GM19035 (cell line): ENCODE data around the gene PRSS48.
"Not testable (repeated sequence)": the region's sequence is repeated elsewhere in the genome, so short reads cannot be mapped to it uniquely, and the experiment has no call there.

ENCODE experiments used
- ATAC-seq: cut with Tn5 transposase; IDR thresholded peaks from one replicate; pipeline ENCODE4 v1.9.1; 2021; ENCODE audit not compliant: unreplicated experiment

PRSS48 gene, protein sequence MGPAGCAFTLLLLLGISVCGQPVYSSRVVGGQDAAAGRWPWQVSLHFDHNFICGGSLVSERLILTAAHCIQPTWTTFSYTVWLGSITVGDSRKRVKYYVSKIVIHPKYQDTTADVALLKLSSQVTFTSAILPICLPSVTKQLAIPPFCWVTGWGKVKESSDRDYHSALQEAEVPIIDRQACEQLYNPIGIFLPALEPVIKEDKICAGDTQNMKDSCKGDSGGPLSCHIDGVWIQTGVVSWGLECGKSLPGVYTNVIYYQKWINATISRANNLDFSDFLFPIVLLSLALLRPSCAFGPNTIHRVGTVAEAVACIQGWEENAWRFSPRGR

DNA sequence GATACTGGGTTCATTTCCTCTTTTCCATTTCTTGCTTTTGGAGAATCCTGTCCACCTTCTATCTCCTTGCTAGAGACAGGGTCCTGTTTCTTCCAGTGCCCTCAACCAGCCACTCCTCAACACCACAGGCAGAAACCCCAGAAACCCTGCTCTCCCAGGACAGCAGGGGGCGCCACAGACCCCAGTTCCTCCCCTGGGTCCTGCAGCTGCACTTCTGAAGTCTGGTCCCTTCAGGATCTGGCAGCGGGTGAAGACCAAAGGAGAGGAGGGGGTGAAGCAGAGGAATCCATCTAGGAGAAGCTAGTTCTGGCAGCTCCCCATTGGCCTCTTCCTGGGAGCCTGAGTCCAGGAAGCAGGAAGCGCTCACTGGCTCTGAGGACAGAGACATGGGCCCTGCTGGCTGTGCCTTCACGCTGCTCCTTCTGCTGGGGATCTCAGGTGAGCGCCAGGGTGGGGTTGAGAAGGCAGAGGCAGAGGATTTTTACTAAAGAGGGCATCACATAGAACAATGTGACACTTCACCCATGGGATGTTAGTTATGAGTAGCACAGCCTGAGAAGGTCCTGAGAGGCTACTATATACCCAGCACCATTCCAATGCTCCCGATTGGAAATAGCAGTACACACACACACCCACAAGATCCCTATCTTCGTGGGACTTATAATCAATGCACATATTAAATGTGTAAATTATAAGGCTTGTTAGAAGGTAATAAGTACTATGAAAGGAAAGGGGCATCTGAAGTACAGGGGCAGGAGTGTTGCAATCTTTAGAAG lies at the start of gene PRSS48:
PRSS48 (plus strand) TSS at position 375 of the 776 bp plus-strand sequence; CDS start at position 387, 12 bp downstream.
- peak; percentile 62 for ATAC-seq

DNA sequence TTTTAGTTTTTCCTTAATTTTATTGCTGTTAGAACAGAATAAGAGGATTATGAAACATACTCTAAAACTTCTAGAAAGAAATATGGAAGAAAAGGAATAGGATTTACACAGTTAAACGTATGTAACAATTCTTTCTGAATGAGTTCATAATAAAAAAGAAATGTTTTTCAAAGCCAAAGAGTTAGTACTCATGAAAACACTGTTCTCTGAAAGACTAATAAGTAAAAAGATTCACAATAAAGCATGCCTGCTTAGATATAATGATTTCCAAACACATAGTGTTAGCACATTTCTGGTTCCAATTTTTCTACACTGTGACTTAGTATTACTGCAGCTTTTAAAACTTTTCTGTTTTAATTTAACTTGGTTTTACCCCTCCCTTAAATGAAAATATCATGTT lies 49.8 kb upstream of the PRSS48 start:
- no peak for ATAC-seq

DNA sequence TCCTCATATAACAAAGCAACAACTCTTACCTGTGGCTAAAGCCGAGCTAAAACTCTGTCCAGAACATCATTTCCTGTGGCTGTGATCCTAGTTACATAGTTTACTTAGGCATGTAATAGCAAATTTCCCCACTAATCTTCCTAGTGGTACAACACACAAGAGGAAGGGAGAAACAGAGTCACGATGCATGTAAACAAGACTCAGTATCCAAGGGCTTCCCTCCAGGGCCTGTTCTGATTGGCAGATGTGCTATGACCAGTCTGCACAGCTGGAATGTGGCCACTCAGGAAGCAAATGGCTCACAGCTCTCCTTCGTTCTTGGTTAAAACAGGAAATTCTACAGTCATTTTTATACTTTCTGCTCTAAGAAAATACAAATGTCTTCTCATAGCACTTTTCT lies 49.2 kb upstream of the PRSS48 start:
- ATAC-seq: no peak

DNA sequence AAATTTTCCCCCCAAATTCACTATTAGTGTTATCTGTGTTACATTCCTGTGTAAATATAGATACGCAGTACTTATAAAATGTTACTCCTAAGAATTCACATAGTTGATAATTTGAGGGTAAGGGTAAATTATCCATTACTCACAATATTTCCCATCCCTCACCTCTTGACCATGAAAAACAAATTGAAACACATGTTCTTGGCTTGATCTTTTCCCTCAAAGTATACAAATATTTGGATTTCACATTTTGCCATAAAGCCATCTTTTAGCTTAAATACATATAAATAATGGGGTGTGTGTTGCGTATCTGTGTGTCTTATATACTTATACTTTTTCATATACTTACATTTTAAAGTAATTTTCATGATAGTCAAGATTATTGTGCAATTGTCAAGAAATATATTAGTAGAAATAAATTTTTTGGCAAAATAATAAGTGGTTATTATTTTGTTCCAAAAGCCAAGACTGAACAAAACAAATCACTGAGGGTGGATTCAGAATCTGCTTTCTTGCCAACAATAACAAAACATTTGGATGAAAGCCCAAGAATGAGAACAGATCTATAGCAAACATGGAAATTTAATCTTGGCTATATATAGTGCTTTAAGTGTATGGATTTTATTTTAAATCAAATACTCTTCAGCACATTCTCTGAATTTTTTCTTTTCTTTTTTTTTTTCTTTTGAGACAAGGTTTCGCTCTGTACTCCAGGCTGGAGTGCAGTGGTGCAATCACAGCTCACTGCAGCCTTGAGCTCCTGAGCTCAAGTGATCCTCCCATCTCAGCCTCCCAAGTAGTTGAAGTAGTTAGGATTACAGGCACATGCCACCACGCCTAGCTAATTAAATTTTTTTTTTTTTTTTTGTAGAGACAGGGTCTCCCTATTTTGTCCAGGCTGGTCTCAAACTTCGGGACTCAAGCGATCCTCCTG lies 48.5 kb upstream of the PRSS48 start:
- ATAC-seq: no peak

DNA sequence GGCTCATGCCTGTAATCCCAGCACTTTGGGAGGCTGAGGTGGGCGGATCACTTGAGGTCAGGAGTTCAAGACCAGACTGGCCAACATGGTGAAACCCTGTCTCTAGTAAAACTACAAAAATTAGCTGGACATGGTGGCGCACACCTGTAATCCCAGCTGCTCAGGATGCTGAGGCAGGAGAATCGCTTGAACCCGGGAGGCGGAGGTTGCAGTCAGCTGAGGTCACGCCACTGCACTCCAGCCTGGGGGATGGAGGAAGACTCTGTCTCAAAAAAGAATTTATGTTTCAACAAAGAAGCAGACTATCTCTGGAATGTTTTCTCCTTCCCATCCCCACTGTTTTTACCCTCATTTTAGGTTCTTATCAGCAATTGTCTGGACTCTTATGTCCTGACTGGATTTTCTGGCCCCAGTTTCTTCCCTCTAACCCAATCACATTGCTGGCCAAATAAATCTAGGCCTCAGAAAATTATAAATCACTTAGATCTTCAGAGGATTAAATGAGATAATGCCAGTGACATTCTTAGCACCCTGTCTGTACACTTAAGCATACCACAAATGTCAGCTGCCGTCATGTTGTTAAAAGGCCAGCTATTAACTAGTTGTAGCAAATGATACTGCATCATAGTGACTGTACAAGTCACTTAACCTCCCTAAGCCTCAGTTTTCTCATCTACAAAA lies 44.9 kb upstream of the PRSS48 start:
- ATAC-seq: no peak

DNA sequence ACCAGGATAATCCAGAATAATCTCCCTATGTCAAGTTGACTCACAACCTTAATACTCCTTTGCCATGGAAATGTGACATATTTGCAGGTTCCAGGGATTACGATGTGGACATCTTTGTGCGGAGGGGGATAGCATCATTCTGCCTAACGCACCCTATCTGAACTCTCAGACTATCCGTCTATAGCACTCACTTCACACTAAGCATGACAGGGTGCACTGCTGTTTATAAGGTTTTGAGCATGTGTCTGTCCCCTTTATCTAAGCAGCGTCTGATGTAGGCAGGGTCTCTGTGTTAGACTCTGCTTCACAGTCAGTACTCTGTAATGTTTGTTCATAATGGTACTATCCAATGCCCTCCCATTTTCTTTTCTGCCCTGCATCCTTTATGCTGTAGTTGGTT lies 43.4 kb upstream of the PRSS48 start:
- ATAC-seq: no peak

DNA sequence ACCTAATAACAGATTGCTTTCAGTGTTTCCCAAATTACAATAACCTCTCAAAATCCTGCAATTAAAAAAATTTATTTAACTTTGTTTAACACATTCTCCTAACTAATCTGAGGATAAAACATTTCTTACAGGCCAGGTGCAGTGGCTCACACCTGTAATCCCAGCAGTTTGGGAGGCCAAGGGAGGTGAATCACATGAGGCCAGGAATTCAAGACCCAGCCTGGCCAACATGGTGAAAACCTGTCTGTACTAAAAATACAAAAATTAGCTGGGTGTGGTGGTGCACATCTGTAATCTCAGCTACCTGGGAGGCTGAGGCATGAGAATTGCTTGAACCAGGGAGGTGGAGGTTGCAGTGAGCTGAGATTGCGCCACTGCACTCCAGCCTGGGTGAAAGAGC lies 41.6 kb upstream of the PRSS48 start:
- ATAC-seq: not testable (repeated sequence)

DNA sequence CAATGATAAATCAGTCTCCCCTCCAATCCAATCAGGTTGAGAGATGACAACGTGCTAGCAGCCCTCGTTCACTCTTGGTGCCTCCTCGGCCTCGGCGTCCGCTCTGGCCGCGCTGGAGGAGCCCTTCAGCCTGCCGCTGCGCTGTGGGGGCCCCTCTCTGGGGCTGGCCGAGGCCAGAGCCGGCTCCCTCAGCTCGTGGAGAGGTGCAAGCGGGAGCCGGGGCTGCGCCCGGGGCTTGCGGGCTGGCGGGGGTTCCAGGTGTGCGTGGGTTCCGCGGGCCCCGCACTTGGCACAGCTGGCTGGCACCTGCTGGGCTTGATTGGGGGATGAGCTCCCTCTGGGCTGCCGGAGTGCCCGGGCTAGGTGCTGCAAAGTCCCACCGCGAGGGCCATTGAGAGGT lies 40.9 kb upstream of the PRSS48 start:
- no peak for ATAC-seq

DNA sequence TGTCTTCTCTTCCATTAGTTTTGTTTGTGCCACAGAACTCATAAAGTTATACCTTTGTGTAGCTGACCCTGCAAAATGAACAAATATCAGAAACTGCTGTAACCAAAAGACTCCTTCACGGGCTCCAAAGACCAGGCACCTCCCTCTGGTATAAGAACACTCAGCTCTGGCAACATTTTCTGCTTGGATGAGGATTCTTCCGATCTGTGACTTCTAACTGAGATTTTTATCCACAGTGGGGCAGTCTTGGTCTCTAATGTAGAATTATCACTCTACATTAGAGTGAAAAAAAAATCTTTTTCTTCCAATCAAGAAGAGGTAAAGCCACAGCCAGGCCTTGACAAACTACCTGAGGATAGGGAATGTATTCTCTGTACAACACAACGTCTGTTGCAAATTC lies 38.5 kb upstream of the PRSS48 start:
- no peak for ATAC-seq

DNA sequence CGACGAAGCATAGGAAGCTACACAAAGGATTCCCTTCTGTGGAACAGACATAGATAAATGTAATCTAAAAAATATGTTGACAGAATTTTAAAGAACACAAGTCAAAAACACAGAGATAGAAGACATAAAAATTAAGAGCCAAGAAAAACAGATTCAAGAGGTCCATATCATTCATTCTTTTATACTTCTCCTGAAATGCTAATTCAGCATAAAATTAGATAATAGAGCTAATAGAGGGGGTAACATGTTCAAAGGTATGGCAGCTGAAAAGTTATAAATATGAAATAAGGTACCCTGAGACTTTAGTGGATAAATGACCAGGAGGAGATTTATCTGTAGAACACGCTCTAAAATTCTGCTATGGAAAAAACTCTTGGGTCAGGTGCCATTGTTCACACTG lies 37.4 kb upstream of the PRSS48 start:
- no peak for ATAC-seq

DNA sequence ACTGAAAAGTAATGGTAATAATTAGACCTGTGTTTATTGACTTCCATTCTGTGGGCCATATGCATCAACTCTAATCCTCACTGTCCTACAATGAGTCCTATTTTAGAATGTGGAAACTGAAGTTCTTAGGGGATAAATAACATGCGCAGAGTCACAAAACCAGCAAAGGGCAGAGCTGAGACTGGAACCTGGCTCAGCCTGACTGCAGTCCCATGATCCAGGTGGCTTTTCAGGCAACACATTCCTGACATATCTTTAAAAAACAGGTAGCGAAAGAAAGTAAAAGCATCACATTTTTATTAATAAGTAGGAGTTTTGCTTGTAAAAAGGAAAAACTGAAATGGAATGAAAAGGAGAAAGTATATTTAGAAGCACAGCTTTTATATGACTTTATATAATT lies 34.7 kb upstream of the PRSS48 start:
- no peak for ATAC-seq

DNA sequence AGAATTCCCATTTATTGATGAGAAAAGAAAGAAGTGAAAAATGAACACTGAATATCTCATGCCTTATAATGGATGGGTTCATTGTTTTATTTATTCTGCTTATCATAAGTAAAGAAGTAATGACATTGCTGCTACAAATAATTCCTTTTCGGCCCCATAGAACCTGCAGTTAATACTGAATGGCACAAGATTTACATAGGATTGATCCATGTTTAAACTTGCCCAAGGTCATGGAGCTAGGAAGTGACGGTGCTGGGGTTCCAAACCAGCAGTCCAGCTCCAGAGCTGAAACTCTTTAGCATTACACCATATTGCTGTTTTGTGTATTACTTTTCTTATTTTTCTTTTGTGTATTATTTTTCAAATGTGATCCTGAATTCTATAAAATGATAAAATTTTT lies 30.2 kb upstream of the PRSS48 start:
- ATAC-seq: no peak

DNA sequence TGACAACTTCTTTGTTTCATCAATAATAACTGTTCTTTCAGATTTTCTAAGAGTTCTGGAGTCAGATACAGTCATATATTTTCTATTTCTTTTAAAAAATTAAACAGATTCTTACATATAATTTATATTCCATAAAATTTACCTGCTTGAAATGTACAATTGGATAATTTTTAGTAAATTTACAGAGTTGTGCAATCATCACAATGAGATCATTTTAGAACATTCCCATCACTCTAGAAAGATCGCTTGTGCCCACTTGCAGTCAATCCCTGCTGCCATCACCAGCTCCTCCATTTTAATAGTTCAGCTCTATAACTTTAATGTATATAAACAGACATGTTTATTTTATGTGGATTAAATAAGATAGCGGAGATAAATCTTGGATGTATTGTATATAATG lies 29.6 kb upstream of the PRSS48 start:
- no peak for ATAC-seq

DNA sequence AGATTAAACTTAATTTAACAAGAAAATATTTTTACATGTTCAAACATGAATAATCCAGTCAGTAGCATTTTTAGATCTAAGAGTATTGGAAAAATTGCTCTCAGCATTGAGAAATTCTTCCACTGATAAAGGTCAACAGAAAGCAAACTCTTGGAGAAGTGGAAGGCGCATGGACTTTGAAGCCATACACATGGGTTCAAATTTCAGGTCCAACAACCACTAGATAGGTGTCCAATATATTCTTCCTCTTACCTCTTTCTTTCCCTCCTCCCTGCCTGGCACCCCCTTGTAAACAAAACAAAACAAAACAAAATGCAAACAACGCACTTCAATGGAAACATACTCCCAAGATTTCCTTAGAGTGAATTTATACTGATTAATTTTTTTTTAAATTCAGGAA lies 28.4 kb upstream of the PRSS48 start:
- ATAC-seq: no peak

DNA sequence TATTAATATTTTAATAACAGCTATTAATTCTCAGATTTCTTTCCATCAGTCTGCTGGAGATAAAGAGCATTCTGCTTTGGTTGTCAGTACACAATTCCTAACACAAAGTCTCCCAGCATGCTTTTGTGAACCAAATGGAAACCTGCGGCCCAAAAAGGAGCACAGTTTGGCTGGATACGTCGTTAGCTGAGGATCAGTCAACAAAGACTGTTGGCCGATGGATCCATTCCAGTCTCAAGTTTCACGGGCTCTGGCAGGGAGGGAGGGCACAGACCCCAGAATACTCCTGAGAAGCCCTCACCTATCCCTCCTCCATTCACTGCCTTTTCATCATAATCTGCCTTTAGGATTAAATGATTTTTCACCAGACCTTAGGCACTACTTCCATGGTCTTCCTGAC lies 26.3 kb upstream of the PRSS48 start:
- no peak for ATAC-seq

DNA sequence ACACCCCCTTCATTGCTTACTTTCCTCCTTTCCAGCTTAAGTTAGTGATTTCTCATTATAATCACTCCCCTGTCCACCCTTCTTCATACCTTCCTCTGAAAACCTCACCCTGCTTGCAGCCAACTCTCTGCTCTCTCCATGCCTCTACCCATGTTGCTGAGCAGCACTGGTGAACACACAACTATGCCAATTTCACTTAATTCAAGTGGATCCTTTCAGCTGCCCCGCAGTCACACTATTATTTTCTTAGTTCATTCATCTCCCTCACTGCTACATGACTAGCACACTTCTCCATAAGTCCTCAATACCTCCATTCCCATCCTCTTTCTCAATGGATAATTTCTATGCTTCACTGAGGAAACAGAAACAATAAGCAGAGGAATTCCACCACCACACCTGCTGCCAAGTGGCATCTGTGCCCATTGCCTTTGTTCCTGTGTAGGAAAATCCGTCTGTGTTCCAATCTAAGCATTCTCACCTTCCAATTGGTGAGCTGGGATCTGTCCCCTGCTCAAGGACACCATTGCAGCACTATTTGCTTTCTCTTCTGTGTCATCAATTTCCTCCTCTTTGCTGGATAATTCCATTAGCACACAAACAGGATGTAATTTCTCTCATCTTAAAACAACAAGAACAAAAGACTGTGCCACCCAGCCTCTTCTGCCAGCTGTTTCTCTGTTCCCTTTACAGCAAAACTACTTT lies 25.2 kb upstream of the PRSS48 start:
- no peak for ATAC-seq

DNA sequence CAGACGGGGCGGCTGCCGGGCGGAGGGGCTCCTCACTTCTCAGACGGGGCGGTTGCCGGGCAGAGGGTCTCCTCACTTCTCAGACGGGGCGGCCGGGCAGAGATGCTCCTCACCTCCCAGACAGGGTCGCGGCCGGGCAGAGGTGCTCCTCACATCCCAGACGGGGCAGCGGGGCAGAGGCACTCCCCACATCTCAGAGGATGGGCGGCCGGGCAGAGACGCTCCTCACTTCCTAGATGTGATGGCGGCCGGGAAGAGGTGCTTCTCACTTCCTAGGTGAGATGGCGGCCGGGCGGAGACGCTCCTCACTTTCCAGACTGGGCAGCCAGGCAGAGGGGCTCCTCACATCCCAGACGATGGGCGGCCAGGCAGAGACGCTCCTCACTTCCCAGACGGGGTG lies 21.7 kb upstream of the PRSS48 start:
- not testable (repeated sequence) for ATAC-seq

DNA sequence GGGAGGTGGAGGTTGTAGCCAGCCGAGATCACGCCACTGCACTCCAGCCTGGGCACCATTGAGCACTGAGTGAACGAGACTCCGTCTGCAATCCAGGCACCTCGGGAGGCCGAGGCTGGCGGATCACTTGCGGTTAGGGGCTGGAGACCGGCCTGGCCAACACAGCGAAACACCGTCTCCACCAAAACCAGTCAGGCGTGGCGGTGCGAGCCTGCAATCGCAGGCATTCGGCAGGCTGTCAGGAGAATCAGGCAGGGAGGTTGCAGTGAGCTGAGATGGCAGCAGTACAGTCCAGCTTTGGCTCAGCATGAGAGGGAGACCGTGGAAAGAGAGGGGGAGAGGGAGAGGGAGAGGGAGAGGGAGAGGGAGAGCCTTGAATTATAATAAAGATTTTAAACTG lies 21.3 kb upstream of the PRSS48 start:
- ATAC-seq: not testable (repeated sequence)

DNA sequence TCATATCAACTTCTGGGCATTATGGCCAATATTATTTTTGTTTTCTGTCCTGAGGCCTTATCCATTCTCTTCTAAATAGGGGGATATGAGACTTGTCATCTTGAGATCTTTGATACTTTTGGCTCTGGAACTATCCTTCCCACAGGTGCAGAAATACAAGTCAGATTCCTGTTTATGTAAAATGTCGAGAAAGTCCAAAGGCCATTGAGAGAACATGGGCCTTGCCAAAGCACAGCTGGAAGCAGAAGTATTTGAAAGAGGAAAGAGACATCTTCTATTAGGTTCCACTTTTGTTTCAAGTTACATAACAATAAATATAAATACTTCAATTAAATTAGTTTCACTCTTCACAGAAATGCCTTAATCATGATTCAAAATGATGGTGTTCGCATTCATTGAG lies 20.8 kb upstream of the PRSS48 start:
- no peak for ATAC-seq

DNA sequence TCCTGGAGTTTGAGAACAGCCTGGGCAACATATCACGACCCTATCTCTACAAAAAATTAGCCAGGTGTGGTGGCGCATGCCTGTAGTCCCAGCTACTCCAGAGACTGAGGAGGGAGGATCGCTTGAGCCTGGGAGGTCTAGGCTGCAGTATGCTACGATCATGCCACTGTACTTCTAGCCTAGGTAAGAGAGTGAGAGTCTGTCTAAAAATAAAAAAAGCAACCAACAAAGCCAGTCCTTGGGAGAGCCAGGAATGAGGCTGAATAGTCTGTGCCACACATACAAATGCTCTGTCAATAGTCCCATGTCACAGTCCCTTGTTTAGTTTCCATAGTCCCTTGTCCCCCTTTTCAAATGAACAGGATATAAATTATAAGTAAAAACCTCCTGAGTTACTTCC lies 19.3 kb upstream of the PRSS48 start:
- no peak for ATAC-seq
